ENCODE data around the gene LENG9. TPM values are rescaled to one million over a fixed set of nuclear protein-coding genes. Genes with fewer than 3 reads are reported as not detected.
A peak's percentile ranks its signal among the peaks of the same experiment; 100 is the strongest.

The LENG9 gene
- total RNA-seq, 4 donors from 2014 or later: 1.5 to 4.9 (median 3.4) TPM

GRCh38 chr19:54430306-54431254, 33.0 kb downstream of the LENG9 start:
- H3K4me1 ChIP-seq: peaks cover 12 to 32% of the 10 kb centered on the region in 2 donors
- H3K27ac ChIP-seq: no peak overlapping the region
- TF ChIP-seq POLR2A (IDR thresholded peaks at IDR 0.05) (no peak), CTCF (IDR thresholded peaks at IDR 0.05 in 4 of 5, conservative IDR thresholded peaks at IDR 0.05 in 1 of 5) (peak in 1 of 5 experiments; percentile 26)
- H3K36me3 ChIP-seq: no peaks in the 10 kb centered on the region
- in situ Hi-C loops (cut with MboI; ENCODE audit: low sequenced_read_pairs in 4 of 4) (no loop called here), intact Hi-C loops (cut with DNase I; ENCODE audit: low total_unique reads) (no loop called here)
- ATAC-seq (peak; percentile 17 to 37), DNase-seq (no peak)
- H3K4me3 ChIP-seq: peak overlapping the region; percentile 25 to 40 (median 35)
- H3K27me3 ChIP-seq: peaks cover 35 to 58% (median 43%) of the 10 kb centered on the region in 3 donors
- no peaks in the 10 kb centered on the region for H3K9me3 ChIP-seq

- Histone ChIP-seq H3K36me3 (no peaks in the 10 kb centered on the region), H3K27ac (no peak overlapping the region), H3K4me1 (peaks cover 12 to 23% of the 10 kb centered on the region in 2 donors), H3K9me3 (no peaks in the 10 kb centered on the region), H3K27me3 (peaks cover 37 to 58% (median 43%) of the 10 kb centered on the region in 3 donors), H3K4me3 (no peak overlapping the region)
- no peak for TF ChIP-seq POLR2A (IDR thresholded peaks at IDR 0.05)
- TF ChIP-seq CTCF (IDR thresholded peaks at IDR 0.05 in 4 of 5, conservative IDR thresholded peaks at IDR 0.05 in 1 of 5): no peak
- DNase-seq: no peak
- intact Hi-C loops (cut with DNase I; ENCODE audit: low total_unique reads): no loop called here
- in situ Hi-C loops (cut with MboI; ENCODE audit: low sequenced_read_pairs in 4 of 4): no loop called here
- ATAC-seq: no peak
Observed at GRCh38 chr19:54429545-54430227, 33.9 kb downstream of the LENG9 start.

GRCh38 chr19:54429176-54429495, 34.4 kb downstream of the LENG9 start:
- Histone ChIP-seq H3K36me3 (no peaks in the 10 kb centered on the region), H3K9me3 (no peaks in the 10 kb centered on the region), H3K27me3 (peaks cover 37 to 61% (median 43%) of the 10 kb centered on the region in 3 donors), H3K4me3 (no peak overlapping the region), H3K27ac (no peak overlapping the region), H3K4me1 (peaks cover 12 to 18% of the 10 kb centered on the region in 2 donors)
- no peak for DNase-seq
- TF ChIP-seq CTCF (IDR thresholded peaks at IDR 0.05 in 4 of 5, conservative IDR thresholded peaks at IDR 0.05 in 1 of 5) (no peak), POLR2A (IDR thresholded peaks at IDR 0.05) (no peak)
- in situ Hi-C loops (cut with MboI; ENCODE audit: low sequenced_read_pairs in 4 of 4) (no loop called here), intact Hi-C loops (cut with DNase I; ENCODE audit: low total_unique reads) (no loop called here)
- ATAC-seq: no peak

GRCh38 chr19:54428323-54429175, 35.0 kb downstream of the LENG9 start:
- Histone ChIP-seq H3K4me1 (peaks cover 12 to 15% of the 10 kb centered on the region in 2 donors), H3K4me3 (no peak overlapping the region), H3K9me3 (no peaks in the 10 kb centered on the region), H3K27ac (no peak overlapping the region), H3K36me3 (no peaks in the 10 kb centered on the region), H3K27me3 (peaks cover 40 to 63% (median 43%) of the 10 kb centered on the region in 3 donors)
- no peak for TF ChIP-seq CTCF (IDR thresholded peaks at IDR 0.05 in 4 of 5, conservative IDR thresholded peaks at IDR 0.05 in 1 of 5)
- TF ChIP-seq POLR2A (IDR thresholded peaks at IDR 0.05): no peak
- in situ Hi-C loops (cut with MboI; ENCODE audit: low sequenced_read_pairs in 4 of 4) (no loop called here), intact Hi-C loops (cut with DNase I; ENCODE audit: low total_unique reads) (no loop called here)
- ATAC-seq: no peak
- DNase-seq: no peak

Measured in gastrocnemius medialis (tissue), 4 donors.